Breast epithelium (tissue), 3 donors: ENCODE data around the gene NIBAN1.

Experiments
- POLR2A ChIP-seq: fragments of 450-650 bp; IDR thresholded peaks from one replicate; pipeline ENCODE4 v1.6.1; 2016; ENCODE audit warnings: antibody characterized with exemption, mild to moderate bottlenecking, moderate library complexity
- TF ChIP-seq, protein P1 (sequence below), 3 donors: fragments of 450-650 bp; IDR thresholded peaks; one replicate each; pipeline ENCODE4 v1.5.1; 2016 to 2017; ENCODE audit warnings: antibody characterized with exemption in 3 of 3, mild to moderate bottlenecking in 3 of 3, moderate library complexity in 3 of 3

- no peak for TF ChIP-seq POLR2A
- TF ChIP-seq, protein P1, sequence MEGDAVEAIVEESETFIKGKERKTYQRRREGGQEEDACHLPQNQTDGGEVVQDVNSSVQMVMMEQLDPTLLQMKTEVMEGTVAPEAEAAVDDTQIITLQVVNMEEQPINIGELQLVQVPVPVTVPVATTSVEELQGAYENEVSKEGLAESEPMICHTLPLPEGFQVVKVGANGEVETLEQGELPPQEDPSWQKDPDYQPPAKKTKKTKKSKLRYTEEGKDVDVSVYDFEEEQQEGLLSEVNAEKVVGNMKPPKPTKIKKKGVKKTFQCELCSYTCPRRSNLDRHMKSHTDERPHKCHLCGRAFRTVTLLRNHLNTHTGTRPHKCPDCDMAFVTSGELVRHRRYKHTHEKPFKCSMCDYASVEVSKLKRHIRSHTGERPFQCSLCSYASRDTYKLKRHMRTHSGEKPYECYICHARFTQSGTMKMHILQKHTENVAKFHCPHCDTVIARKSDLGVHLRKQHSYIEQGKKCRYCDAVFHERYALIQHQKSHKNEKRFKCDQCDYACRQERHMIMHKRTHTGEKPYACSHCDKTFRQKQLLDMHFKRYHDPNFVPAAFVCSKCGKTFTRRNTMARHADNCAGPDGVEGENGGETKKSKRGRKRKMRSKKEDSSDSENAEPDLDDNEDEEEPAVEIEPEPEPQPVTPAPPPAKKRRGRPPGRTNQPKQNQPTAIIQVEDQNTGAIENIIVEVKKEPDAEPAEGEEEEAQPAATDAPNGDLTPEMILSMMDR (IDR thresholded peaks at IDR 0.05) = no peak
Measured at GRCh38 chr1:184992271-184992670, 18.0 kb upstream of the NIBAN1 start.
